Measurements from ENCODE around the gene TRERF1.
A peak's percentile ranks its signal among the peaks of the same experiment; 100 is the strongest.

Gene TRERF1

GRCh38 chr6:42254505-42254904, 197.2 kb downstream of the TRERF1 start:
- H3K27ac ChIP-seq: no peak overlapping the region
- TF ChIP-seq CTCF (conservative IDR thresholded peaks at IDR 0.05): no peak

DNA sequence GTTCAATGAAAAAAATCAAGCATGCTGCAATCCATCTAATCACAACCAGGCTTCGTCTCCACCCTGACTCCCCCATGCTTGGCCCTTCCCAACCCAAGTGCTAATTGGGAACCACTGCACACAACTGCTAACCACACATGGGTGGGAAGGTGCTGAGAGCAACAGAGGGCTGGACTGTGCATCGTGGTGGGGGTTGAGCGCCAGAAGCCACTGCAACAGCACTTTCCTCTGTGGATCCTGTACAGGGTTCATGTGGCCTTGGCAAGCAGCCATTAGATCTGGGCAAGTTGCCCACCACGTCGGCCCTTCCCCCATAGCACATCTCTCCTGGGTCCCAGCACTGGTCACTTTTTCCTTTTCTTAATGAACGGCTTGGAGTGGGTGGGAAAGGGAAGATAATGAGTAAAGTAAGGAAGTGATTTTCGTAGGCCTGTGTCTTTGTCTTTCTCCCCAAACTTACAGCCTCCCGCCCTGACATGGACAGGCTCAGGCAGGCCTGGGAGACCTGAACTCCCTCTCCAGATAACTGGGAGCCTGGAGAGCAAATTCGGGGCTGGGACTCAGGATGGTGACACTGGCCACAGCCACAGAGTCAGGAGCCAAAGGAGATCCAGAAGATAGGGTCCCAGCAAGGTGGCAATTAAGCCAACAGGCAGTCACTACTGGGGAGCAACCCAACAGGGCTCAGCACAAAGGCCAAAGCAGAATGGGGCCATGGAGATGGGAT, 199.7 kb downstream of the TRERF1 start:
- H3K27ac ChIP-seq: peak overlapping the region; percentile 36
- TF ChIP-seq CTCF (conservative IDR thresholded peaks at IDR 0.05): no peak

GRCh38 chr6:42251500-42251899, 200.2 kb downstream of the TRERF1 start:
- H3K27ac ChIP-seq: peak overlapping the region; percentile 36
- no peak for TF ChIP-seq CTCF (conservative IDR thresholded peaks at IDR 0.05)

GRCh38 chr6:42250274-42250931, 201.3 kb downstream of the TRERF1 start:
- TF ChIP-seq CTCF (conservative IDR thresholded peaks at IDR 0.05): no peak
- H3K27ac ChIP-seq: no peak overlapping the region

DNA sequence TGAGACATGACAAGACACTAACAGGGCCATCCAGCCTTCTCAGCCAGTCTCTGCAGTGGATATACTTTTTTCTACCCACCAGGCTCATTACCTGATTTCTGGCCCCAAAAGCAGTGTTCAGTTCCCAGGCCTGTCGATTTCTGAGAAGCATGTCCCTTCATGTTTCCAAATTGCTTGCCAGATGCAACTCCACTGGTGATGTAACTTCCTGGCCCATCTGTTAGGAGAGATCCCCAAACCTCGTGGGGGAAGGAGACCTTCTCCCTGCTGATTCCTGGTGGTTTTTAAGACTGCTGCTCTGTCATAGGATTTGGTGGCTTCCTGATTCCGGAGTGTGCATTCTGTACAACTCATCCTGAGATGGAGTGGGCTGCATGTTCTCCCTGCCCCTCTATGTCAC, 202.4 kb downstream of the TRERF1 start:
- no peak for TF ChIP-seq CTCF (conservative IDR thresholded peaks at IDR 0.05)
- H3K27ac ChIP-seq: no peak overlapping the region

GRCh38 chr6:42243046-42243445, 208.7 kb downstream of the TRERF1 start:
- no peak overlapping the region for H3K27ac ChIP-seq
- TF ChIP-seq CTCF (conservative IDR thresholded peaks at IDR 0.05): no peak

GRCh38 chr6:42241915-42242314, 209.8 kb downstream of the TRERF1 start:
- TF ChIP-seq CTCF (conservative IDR thresholded peaks at IDR 0.05): no peak

More at GRCh38 chr6:42241915-42242314, 209.8 kb downstream of the TRERF1 start:
- H3K27ac ChIP-seq: no peak overlapping the region
